Hindlimb muscle (tissue), 1 donor: ENCODE results near the gene GGTLC2. TPM values are rescaled to one million over a fixed set of nuclear protein-coding genes. Genes with fewer than 3 reads are reported as not detected.

Source experiments
- DNase-seq: peaks from one replicate; pipeline ENCODE4 v3.0.0-alpha.2; 2013
- polyA plus RNA-seq: library from polyadenylated mRNA; unstranded; fragments of 120-200 nt; gene quantifications from one replicate; pipeline ENCODE4 v1.2.1, GENCODE V29; 2013; ENCODE audit not compliant: insufficient read length

GGTLC2 gene
- polyA plus RNA-seq, 1 donor: not detected

- no peak for DNase-seq
Observed at GRCh38 chr22:22691716-22692701, 47.6 kb downstream of the GGTLC2 start.

- DNase-seq: no peak
Observed at GRCh38 chr22:22692707-22693530, 48.5 kb downstream of the GGTLC2 start.

- no peak for DNase-seq
Observed at GRCh38 chr22:22693531-22693884, 49.1 kb downstream of the GGTLC2 start.

GRCh38 chr22:22694106-22694505 is 49.7 kb downstream of the GGTLC2 start:
- DNase-seq: no peak

GRCh38 chr22:22696104-22696503 is 51.7 kb downstream of the GGTLC2 start:
- DNase-seq: no peak

Other genes starting within 250 kb of the GGTLC2 start
- gene ZNF280B, start 135.9 kb upstream of the GGTLC2 start, polyA plus RNA-seq: 7.6 TPM
- gene ZNF280A, start 124.3 kb upstream of the GGTLC2 start, polyA plus RNA-seq: 0.26 TPM
- gene PRAME, start 85.3 kb upstream of the GGTLC2 start, polyA plus RNA-seq: not detected
- gene IGLL5, start 243.2 kb downstream of the GGTLC2 start, polyA plus RNA-seq: 0.22 TPM